Neural cell (in vitro differentiated cells): ENCODE results near the gene IQCH.

ENCODE experiments used
- CTCF ChIP-seq: fragments of 450-650 bp; IDR thresholded peaks from 2 replicates; pipeline ENCODE4 v1.5.1; 2014; ENCODE audit warnings: antibody characterized with exemption, mild to moderate bottlenecking, moderate library complexity; ENCODE audit not compliant: poor library complexity, severe bottlenecking
- EP300 ChIP-seq: fragments of 450-650 bp; conservative IDR thresholded peaks from 2 replicates; pipeline ENCODE4 v1.6.1; 2014; ENCODE audit warnings: antibody characterized with exemption, mild to moderate bottlenecking, moderate library complexity; ENCODE audit not compliant: poor library complexity, severe bottlenecking
- EZH2 ChIP-seq: fragments of 200-600, 300-800 bp; shearing (Covaris generic), sonication (generic); IDR thresholded peaks from 2 replicates; pipeline ENCODE4 v1.6.1; 2014; ENCODE audit warnings: antibody characterized with exemption, low read length, borderline replicate concordance, mild to moderate bottlenecking; ENCODE audit not compliant: insufficient read depth, poor library complexity, severe bottlenecking
- MXI1 ChIP-seq: fragments of 450-650 bp; conservative IDR thresholded peaks from 2 replicates; pipeline ENCODE4 v1.6.1; 2014; ENCODE audit warnings: antibody characterized with exemption, mild to moderate bottlenecking; ENCODE audit not compliant: poor library complexity, severe bottlenecking
- RAD21 ChIP-seq: fragments of 450-650 bp; conservative IDR thresholded peaks from 2 replicates; pipeline ENCODE4 v1.6.1; 2014; ENCODE audit warnings: antibody characterized with exemption, mild to moderate bottlenecking, moderate library complexity
- REST ChIP-seq: IDR thresholded peaks from 2 replicates; pipeline ENCODE4 v1.6.1; 2012; ENCODE audit warnings: borderline replicate concordance

GRCh38 chr15:67335534-67336222 lies 81.1 kb downstream of the IQCH start:
- TF ChIP-seq CTCF (no peak), EP300 (no peak), REST (no peak), EZH2 (no peak), MXI1 (no peak), RAD21 (no peak)
